ENCODE data around the gene KRTAP4-6.
"Not testable (repeated sequence)": the region's sequence is repeated elsewhere in the genome, so short reads cannot be mapped to it uniquely, and the experiment has no call there.

The KRTAP4-6 gene

DNA sequence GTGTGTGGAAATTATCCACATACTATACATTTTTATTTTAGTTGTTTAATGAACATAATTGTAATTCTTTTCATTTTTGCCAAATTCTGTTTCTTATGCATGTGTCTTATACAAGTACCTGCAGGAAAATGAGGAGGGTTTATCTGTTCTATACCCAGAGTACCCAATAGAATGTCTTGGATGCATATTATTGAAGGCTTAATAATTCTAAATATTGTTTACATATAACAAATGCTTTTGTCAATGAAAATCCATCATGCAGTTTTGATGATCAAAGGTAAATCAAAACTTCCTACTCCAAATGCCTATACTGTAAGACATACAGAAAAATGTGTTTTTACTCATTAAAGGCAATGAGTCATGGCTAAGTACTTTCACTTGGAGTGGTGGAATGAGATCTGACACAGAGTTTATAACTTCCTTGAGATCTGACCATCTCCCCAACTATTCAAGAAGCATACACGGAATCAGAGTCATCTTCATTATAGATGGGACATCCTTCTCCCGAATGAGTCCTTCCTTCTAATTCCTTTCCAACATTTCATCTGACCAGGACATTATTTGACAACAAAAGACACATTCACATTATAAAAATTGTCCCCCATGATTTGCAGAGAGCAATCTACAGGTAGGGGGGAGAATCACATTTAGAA is 35.8 kb downstream of the KRTAP4-6 start:
- DNase-seq = not testable (repeated sequence)

DNA sequence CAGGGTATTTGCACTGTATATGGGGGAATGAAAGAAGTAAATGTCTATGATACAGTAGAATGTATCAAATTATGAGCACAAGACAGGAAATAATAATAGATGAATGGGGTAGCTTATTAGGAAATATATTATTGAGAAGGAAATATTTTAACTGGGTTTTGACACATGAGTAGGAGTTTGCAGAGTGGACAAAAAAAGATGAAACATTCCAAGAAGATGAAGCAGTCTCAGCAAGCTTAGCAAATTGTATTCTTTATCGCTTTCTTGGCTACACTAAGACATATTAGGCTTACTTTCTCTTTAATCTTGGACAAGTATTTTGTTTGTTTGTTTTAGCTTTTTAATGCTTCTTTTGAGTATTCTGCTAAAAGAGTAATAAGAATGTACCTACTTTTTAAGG is 36.4 kb downstream of the KRTAP4-6 start:
- DNase-seq = no peak

GRCh38 chr17:41101586-41102259 is 38.6 kb downstream of the KRTAP4-6 start, which contains the start of gene KRTAP4-16:
Gene KRTAP4-16 (minus strand): TSS chr17:41102209. CDS start chr17:41102209, 0 bp downstream.
- DNase-seq = no peak

DNA sequence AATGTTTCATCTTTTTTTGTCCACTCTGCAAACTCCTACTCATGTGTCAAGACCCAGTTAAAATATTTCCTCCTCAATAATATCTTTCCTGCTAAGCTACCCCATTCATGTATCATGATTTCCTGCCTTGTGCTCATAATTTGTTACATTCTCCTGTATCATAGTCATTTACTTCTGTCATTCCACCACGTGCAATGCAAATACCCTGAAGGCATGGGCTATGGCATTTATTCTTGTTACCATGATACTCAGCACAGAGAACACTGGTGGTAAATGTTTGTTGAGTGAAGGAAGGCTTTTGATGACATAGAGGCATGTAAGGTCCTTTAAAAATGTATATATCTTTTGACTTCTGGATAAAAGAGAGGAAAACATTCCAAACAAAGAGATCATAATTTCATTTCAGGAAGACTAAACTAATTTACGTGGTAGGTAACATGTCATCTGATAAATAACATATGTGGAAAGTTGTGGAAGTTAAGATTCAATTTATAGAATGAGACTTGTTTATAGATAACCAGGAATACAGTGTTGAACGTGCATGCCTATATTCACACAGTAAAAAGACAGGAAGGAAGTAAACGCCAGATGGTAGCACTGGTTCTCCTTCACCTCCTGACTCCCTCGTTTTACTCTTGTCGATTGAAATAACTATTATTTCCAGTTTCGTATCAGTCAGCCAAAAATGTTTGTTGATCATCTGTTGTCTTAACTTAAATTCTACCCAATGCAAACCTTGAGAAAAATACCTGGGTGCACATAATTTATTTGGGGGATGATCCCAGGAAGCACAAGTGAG is 40.5 kb downstream of the KRTAP4-6 start:
- not testable (repeated sequence) for DNase-seq

DNA sequence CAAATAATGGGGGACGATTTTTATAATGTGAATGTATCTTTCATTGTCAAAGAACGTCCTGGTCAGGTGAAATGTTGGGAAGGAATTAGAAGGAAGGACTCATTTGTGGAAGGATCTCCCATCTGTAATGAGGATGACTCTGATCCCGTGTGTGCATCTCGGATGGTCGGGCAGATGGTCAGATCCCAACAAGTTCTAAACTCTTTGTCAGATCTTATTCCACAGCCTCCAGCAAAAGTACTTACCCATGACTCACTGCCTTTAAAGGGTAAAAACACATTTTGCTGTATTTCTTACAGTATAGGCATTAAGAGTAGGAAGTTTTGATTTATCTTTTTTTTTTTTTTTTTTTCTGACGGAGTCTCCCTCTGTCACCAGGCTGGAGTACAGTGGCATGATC is 41.9 kb downstream of the KRTAP4-6 start:
- DNase-seq = no peak

- no peak for DNase-seq
Measured at GRCh38 chr17:41098042-41098441, 42.3 kb downstream of the KRTAP4-6 start, which contains the start of gene KRTAP4-8. Gene KRTAP4-8 (minus strand): TSS chr17:41098142. CDS start chr17:41098084, 58 bp downstream.

DNA sequence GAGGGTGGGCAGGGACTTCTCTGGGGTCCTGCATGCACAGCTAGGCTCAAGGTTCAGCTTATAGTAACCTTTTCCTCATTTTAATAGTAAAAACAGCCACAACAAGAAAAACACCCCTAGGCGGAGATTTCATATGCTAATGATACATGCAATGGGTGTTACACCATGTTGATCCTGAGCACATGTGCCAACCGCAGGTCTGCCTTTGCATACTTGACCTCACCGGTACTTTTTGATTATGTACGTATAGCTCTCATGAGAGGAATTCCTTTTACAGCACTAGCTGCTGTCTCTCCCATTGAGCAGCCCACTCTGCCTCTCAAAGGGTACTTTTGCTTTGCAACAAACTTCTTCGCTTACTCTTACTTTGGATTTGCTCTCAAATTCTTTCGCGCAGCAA is 44.3 kb downstream of the KRTAP4-6 start:
- no peak for DNase-seq

Data from stimulated activated CD4-positive, alpha-beta T cell treated with anti-CD3 and anti-CD28 coated beads, Interleukin-1b, Interleukin-23, amount 100 ng/mL, for 48 hours (primary cell).